ENCODE measurements around the gene MYCT1. TPM values are rescaled to one million over a fixed set of nuclear protein-coding genes. Genes with fewer than 3 reads are reported as not detected.

The MYCT1 gene
- total RNA-seq, 1 donor from 2014 or later, result not detected

- Mint-ChIP-seq H3K27ac (no peak overlapping the region), H3K4me3 (no peak overlapping the region), H3K36me3 (ENCODE audit: low read depth) (no peaks in the 10 kb centered on the region), H3K9me3 (no peaks in the 10 kb centered on the region), H3K27me3 (no peaks in the 10 kb centered on the region), H3K4me1 (no peaks in the 10 kb centered on the region)
- ATAC-seq (ENCODE audit: low read depth), result no peak
- TF ChIP-seq, protein P1, sequence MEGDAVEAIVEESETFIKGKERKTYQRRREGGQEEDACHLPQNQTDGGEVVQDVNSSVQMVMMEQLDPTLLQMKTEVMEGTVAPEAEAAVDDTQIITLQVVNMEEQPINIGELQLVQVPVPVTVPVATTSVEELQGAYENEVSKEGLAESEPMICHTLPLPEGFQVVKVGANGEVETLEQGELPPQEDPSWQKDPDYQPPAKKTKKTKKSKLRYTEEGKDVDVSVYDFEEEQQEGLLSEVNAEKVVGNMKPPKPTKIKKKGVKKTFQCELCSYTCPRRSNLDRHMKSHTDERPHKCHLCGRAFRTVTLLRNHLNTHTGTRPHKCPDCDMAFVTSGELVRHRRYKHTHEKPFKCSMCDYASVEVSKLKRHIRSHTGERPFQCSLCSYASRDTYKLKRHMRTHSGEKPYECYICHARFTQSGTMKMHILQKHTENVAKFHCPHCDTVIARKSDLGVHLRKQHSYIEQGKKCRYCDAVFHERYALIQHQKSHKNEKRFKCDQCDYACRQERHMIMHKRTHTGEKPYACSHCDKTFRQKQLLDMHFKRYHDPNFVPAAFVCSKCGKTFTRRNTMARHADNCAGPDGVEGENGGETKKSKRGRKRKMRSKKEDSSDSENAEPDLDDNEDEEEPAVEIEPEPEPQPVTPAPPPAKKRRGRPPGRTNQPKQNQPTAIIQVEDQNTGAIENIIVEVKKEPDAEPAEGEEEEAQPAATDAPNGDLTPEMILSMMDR (IDR thresholded peaks at IDR 0.05), result no peak
- intact Hi-C loops (cut with micrococcal nuclease), result no loop called here
- CTCF ChIA-PET, result no interaction called here
- POLR2A ChIA-PET, result no interaction called here
- no peak for DNase-seq
Observed at GRCh38 chr6:152685819-152686218, 11.9 kb upstream of the MYCT1 start.

GRCh38 chr6:152695372-152696045, 2.2 kb upstream of the MYCT1 start:
- TF ChIP-seq, protein P1 (IDR thresholded peaks at IDR 0.05), result no peak
- Mint-ChIP-seq H3K27me3 (peaks cover 6% of the 10 kb centered on the region), H3K36me3 (ENCODE audit: low read depth) (no peaks in the 10 kb centered on the region), H3K4me1 (no peaks in the 10 kb centered on the region), H3K27ac (no peak overlapping the region), H3K9me3 (no peaks in the 10 kb centered on the region), H3K4me3 (no peak overlapping the region)
- DNase-seq (no peak), ATAC-seq (ENCODE audit: low read depth) (no peak)
- ChIA-PET POLR2A (no interaction called here), CTCF (no interaction called here)
- intact Hi-C loops (cut with micrococcal nuclease), result no loop called here

DNA sequence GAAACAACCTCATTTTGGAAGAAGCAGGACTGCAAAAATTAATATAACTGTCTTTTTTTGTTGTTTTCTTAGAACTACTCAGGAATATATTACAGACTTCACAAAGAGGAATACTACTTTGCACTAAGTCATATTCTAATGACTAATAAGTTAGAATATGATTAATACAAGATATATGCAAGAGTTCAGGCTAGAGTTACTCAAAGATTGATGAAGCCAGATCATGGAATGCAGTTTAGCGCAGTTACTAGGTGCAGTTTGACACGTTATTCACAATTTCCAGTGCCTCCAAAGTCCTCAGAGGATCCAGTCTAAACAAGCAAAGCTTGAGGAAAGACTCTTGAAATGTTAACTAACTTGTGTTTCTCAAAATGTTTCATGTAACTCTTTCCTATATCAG, 1.2 kb upstream of the MYCT1 start:
- CTCF ChIA-PET, result no interaction called here

DNA sequence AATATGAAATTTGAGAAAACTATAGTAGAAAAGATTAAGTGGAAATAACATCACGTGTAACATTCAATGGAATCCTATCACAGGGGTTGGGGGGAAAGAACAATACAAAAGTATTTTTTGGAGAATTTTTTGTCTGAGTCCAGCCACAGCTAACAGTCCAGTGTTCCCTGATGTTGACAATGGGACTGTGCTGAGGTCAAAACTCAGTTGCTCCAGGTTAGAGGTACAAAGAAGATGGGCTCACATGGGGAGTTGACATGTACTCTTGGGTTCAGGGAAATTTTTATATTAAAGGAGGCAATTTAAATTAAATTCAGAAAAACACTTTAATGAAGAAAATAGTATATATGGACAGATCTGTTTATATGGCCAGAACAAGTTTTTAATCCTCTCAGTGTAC, 995 bp downstream of the MYCT1 start:
- no peaks in the 10 kb centered on the region for H3K4me1 Mint-ChIP-seq
- POLR2A ChIA-PET, result no interaction called here
- no peaks in the 10 kb centered on the region for H3K9me3 Mint-ChIP-seq
- no peaks in the 10 kb centered on the region for H3K36me3 Mint-ChIP-seq (ENCODE audit: low read depth)
- DNase-seq, result no peak
- H3K27ac Mint-ChIP-seq, result no peak overlapping the region
- CTCF ChIA-PET, result no interaction called here
- intact Hi-C loops (cut with micrococcal nuclease), result no loop called here
- no peak for ATAC-seq (ENCODE audit: low read depth)
- H3K27me3 Mint-ChIP-seq, result peaks cover 8% of the 10 kb centered on the region
- H3K4me3 Mint-ChIP-seq, result no peak overlapping the region
- TF ChIP-seq, protein P1 (IDR thresholded peaks at IDR 0.05), result no peak

More for the DNA sequence above, 1.2 kb upstream of the MYCT1 start:
- TF ChIP-seq, protein P1 (IDR thresholded peaks at IDR 0.05), result no peak
- no peak overlapping the region for H3K4me3 Mint-ChIP-seq
- H3K27me3 Mint-ChIP-seq, result peaks cover 8% of the 10 kb centered on the region
- DNase-seq, result no peak
- no peaks in the 10 kb centered on the region for H3K9me3 Mint-ChIP-seq
- ATAC-seq (ENCODE audit: low read depth), result no peak
- intact Hi-C loops (cut with micrococcal nuclease), result no loop called here
- H3K27ac Mint-ChIP-seq, result no peak overlapping the region
- H3K4me1 Mint-ChIP-seq, result no peaks in the 10 kb centered on the region
- POLR2A ChIA-PET, result no interaction called here
- H3K36me3 Mint-ChIP-seq (ENCODE audit: low read depth), result no peaks in the 10 kb centered on the region

DNA sequence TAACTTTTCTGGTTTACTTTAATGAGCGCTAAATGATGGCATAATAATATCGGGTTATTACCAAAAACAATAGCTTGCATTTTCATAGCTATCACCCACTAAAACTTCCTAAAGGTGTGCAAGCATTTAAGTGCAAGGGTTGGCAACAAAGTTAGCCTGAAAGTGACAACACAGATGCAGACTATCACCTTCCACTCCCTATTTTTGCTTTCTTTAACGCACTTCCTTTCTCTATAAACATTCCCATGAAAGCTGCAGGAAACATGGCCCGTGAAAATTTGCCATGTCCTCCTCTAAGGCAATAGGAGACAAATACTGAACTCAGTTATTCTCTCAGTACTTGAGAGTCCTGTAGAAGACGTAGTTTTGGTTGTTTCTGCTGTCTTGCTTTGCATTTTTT, 2.7 kb downstream of the MYCT1 start:
- ATAC-seq (ENCODE audit: low read depth), result no peak
- ChIA-PET CTCF (no interaction called here), POLR2A (no interaction called here)
- no peaks in the 10 kb centered on the region for H3K9me3 Mint-ChIP-seq
- TF ChIP-seq, protein P1 (IDR thresholded peaks at IDR 0.05), result no peak
- intact Hi-C loops (cut with micrococcal nuclease), result no loop called here
- no peak for DNase-seq
- no peak overlapping the region for H3K27ac Mint-ChIP-seq
- peaks cover 8% of the 10 kb centered on the region for H3K27me3 Mint-ChIP-seq
- no peak overlapping the region for H3K4me3 Mint-ChIP-seq
- H3K4me1 Mint-ChIP-seq, result no peaks in the 10 kb centered on the region
- H3K36me3 Mint-ChIP-seq (ENCODE audit: low read depth), result no peaks in the 10 kb centered on the region
